NCI-H1436 treated with DMSO at 0.1 percent for 48 hours (cell line): ENCODE measurements around the gene RICTOR.

ENCODE experiments used
- DNase-seq: peaks from one replicate; lab custom pipeline; 2025; lab: John Stamatoyannopoulos, UW

RICTOR gene

DNA sequence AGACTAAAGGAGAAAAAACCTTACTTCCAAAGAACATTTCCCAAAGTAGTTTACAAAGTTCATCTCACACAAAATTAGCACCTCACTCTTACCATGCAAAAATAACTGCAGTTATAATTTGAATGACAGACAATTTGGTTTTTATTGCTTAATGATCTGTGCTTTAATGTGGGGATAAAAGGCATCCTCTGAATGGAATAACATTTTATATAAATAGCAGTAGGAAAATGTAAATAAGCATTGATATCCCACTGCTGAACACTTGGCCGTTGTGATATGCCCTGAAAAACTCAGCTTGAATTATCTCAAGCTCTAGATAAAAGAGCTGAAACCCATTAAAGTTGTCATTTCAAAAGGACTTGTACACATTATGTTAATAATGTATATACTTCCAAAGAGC, 135.2 kb downstream of the RICTOR start:
- no peak for DNase-seq

DNA sequence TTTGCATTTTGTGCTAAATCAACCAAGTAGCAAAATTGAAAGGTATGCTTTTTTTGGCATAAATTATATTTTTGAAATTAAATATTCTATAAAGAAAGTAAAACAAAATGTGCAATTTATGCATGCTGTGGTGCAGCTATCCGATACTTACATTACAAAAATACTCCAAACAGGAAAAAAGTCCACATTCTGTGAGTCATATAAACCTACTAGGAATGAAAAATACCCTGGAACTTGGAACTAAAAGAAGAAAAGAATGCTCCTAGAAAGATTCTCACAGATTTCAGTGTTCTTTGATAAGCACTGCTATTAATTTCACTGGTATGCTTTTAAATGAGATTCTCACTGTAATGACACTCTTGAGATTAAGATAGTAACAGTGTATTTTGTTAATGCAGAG, 135.8 kb downstream of the RICTOR start:
- DNase-seq: no peak

DNA sequence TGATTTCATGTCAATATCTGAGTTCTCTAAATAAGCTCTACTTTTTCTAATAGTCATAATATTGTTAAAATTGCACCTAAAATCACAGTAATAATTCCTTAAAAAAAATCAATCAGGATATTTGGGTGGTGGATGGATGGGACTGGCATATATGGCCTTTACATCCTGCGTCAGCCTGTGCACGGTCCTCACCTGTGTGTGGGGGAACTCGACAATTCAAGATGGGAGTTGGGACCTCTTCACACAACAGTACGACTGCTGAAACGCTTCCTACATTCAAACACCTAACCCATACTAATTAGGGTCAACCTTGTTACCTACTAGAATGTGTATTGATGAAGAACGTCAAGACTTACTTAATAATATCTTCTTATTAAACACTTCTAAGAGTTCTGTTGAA, 137.9 kb downstream of the RICTOR start:
- DNase-seq: no peak

DNA sequence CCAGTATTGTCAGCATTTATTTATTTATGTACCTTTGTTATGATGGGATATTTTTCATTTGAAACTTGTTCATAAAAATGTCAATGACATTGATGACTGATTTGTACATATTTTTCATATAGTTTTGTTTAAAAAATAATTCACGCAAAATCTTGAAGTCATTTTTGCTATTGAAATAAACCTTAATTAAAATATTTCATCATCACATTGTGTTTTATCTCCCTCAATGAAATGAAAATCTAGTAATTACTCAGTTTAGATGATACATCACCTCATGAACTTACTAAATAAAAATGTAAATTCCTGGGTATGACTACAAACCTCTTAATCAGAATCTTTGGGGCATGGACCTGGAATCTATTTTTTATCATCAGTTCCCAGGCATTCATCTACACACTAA, 138.8 kb downstream of the RICTOR start:
- DNase-seq: no peak

DNA sequence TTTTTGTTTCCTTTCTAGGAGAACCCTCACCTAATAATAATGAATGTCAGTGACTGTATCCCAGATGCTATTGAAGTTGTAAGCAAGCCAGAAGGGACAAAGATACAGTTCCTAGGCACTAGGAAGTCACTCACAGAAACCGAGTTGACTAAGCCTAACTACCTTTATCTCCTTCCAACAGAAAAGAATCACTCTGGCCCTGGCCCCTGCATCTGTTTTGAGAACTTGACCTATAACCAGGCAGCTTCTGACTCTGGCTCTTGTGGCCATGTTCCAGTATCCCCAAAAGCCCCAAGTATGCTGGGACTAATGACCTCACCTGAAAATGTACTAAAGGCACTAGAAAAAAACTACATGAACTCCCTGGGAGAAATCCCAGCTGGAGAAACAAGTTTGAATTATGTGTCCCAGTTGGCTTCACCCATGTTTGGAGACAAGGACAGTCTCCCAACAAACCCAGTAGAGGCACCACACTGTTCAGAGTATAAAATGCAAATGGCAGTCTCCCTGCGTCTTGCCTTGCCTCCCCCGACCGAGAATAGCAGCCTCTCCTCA, 141.3 kb downstream of the RICTOR start:
- DNase-seq: no peak

DNA sequence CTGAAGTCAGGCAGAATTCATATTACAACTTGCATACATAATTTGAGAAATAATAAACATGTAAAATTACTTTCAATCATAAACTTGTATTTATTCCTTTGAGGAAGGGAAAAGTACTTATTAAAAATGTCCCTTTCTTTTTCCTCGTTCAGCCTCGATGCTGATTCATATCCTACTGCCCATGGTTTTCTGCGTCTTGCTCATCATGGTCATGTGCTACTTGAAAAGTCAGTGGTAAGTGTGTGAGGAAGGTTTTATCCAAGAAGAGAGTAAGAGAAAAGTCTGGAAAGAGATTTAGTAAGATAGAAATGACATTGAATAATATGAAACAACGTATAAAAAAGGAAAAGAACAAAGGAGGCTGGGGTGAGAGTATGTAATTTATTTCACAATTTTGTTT, 142.5 kb downstream of the RICTOR start:
- DNase-seq: no peak

DNA sequence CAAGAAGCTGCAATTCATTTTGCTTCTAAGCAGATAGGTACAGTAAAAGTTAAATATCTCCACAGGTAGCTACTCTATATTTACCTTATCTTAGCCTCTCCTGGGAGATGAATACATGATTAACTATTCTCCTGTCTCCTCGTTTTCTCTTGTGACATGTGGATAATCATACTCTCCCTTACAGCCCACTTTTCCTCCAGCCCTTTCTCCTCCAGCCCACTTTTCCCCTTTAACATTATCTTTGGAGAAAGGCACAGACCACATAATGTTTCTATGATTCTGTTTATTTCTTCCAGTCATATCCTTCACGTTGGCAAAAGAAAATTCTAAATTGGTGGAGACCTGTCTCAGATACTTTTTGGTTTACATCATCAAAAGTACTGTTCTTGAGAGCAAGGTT, 144.4 kb downstream of the RICTOR start:
- no peak for DNase-seq

DNA sequence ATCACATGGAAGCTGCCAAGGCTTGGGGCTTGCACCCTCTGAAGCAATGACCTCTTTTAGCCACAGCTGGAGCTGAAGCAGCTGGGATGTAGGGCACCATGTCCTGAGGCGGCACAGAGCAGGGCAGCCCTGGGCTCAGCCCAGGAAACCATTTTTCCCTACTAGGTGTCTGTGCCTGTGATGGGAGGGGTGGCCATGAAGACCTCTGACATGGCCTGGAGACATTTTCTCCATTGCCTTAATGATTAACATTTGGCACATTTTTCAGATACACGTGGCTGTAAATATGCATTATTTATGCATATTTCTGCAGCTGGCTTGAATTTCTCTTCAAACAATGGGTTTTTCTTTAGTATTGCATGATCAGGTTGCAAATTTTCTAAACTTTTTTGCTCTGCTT, 146.7 kb downstream of the RICTOR start:
- DNase-seq: no peak

DNA sequence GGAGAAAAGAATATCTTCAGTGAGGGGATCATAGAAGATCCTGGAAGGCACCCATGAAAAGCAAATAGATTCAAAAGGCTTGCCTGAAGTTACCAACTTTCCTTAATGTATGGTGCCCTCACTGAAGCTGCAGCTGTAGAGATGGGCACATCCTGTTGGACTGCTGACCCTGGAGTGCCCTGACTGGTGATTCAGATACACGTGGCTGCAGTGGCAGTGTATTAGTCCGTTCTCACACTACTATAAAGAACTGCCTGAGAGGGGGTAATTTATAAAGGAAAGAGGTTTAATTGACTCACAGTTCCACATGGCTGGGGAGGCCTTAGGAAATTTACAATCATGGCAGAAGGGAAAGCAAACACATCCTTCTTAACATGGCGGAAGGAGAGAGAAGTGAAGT, 148.1 kb downstream of the RICTOR start:
- DNase-seq: no peak

DNA sequence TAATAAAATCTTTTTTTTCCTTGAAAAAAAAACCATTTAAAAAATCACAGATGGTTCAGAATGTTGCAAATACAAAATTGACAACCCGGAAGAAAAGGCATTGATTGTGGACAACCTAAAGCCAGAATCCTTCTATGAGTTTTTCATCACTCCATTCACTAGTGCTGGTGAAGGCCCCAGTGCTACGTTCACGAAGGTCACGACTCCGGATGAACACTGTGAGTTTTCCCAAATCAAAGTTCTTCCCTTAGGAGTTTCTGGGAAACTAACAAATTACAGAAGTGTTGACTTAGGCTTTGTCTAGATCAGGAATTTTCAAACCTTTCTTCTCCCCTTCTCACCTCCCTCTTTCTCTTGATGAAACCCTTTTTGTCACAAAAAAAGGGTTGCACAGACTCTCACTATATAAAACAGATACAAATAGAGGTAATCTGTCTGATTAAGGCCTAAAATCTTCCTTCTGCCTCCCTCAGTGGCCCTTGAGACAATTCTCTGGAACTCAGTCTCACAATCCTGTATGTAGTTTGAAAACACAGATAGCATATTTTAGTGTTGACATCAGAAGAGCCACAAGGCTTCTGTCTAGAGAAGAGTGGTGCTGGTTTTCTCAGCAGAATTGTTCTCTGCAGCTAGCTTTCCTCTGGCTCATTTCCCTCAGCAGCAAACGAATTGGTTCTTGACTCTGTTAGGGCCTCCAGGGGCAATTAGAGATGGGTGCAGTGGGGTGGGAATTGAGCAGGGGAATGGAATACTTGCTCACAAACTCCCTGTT, 148.9 kb downstream of the RICTOR start:
- DNase-seq: no peak

DNA sequence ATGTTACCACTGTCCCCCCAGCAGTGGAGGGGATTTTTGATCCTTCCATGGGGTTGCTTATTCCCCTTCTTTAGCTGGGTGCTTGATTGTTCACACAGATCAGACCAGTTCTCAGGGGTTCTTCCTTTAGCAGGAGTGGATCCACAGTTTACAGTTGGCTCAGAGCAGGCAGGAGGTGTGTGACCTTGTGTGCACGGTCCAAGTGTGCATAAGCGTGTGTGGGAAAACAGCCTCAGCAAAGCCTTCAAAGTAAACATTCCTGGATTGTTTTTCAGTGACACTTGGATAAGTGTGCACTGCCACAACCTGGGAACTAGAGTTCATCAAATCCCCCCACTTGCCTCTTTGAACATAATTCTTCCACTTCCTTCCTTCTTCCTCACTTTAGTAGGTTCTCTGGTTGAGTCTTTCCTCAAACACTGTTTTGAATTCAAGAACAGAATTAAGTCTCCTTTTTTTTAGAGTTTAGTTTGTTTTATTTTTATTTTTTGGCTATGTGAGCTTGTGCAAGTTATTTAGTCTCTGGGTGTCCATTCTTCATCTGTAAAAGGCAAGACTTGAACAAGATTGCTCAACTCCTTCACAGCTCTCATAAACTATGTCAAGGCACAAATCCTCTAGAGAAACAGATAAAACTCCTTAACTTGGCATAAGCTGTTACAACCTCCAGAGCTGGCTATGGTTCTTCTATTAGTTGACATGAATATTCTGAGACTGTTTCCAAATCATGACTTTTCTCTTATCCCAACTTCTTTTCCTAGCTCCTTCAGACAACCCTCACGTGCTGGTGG, 150.3 kb downstream of the RICTOR start:
- DNase-seq: no peak

DNA sequence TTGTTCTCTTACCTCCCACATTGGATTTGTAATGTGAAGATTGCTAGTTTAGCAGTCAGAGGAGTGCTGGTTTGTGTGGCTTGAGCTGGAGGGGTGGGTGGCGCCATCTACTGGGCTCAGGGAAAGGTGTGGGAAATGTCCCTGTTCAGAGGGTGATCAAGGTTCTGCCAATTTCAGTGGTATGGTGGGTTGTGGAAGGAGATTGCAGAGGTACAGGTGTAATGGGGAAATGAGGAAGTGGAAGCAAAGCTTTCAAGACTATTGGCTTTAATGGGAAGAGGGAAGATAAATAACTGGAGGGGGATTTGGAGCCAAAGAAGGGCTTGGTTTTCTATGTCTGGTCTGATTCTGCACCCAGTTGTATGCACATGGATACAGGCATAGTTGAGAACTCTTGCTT, 152.0 kb downstream of the RICTOR start:
- no peak for DNase-seq

DNA sequence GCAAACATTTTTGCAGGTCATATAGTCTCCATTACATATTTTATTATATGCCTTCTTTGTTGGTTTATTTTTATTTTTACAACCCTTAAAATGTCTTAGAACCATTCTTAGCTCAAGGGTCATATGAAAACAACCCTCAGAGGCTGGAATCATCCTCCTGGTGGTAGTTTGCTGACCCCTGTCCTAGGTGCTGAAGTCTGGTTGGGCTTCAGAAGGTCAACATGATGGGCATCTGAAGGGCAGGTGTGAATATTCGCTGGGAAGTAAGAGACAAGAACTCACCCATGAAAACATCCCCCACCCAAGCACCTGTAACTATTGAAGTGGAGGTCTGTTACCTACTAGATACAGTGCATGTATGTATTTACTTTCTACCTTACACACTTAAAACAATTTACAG, 153.0 kb downstream of the RICTOR start:
- no peak for DNase-seq

DNA sequence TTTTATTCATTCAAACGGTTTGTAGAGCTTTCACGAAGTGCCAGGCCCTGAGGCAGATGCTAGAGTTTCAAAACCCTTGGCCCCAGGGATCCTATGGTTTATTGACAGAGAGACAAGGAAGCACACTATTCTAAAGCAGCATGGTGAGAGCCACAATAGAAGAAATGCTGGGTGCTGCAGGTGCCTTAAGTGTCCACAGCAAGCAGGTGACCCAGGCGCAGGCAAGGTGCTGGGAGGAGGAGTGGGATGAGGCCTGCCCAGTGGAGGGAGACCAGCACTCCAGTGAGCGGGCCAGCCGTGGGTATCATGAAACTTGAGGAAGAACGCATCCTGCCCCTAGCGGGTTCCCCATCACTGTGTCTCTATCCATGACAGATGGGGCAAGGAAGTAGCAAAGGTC, 157.4 kb downstream of the RICTOR start:
- no peak for DNase-seq

DNA sequence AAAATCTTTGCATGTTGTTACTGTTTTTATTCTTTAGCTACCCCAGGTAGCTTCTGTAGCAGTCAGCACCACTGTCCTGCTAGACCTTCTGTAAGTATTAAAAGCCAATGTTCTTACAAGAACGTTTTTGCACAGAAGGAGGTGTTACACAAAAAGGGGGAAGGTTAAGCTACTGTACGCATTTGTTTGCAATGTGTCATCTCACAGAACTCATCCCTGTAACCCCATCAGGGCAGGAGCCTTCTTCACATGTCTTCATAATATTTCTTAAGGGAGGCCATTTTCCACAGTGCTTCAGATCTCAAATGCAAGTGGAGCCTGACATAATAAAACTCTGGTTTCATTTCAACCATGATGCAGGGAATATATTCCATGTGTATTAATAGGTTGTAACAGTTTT, 160.5 kb downstream of the RICTOR start:
- DNase-seq: no peak

DNA sequence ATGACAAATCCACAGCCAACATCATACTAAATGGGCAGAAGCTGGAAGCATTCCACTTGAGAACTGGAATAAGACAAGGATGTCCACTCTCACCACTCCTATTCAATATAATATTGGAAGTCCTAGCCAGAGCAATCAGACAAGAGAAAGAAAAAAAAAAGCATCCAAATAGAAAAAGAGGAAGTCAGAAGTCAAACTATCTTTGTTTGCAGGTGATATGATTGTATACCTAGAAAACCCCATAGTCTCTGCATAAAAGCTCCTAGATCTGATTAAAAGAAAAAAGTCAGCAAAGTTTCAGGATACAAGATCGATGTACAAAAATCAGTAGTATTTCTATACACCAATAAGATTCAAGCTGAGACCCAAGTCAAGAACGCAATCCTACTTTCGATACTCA, 162.3 kb downstream of the RICTOR start:
- no peak for DNase-seq

DNA sequence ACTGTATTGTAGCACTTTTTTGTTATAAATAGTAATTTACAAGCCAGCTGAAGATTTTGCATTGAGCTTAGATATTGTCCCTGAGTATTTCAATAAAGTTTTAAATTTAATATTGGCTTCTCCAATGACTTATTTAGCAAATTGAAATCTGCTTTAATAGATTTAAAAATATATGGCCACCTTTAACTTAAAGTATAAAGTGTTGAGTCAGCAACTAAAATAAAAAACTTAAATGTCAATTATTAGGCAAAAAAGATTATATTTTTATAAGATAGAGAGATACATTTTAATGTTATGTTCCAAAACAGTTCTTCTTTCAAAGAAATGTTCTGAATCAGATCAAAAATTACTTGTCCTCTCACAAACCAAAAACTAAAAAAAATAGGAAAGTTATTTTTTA, 167.7 kb downstream of the RICTOR start:
- DNase-seq: no peak

DNA sequence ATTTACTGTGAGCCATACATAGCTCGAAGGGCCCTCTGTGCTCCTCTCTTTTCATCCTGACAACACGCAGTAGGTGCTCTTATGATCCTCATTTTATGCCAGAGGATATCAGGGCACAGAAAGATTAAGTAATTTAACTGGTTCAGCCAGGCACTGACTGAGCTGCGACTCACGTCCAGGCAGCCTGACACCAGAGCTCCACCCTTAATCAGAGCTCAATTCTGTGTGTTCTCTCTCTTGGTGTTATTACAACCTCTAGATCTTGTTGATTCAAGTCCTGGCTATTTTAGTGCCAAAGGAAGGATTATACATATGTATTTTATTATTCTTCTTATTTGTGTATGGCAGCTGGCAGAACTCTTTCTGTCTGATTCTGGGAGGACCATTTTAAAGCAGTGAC, 168.7 kb downstream of the RICTOR start:
- no peak for DNase-seq

DNA sequence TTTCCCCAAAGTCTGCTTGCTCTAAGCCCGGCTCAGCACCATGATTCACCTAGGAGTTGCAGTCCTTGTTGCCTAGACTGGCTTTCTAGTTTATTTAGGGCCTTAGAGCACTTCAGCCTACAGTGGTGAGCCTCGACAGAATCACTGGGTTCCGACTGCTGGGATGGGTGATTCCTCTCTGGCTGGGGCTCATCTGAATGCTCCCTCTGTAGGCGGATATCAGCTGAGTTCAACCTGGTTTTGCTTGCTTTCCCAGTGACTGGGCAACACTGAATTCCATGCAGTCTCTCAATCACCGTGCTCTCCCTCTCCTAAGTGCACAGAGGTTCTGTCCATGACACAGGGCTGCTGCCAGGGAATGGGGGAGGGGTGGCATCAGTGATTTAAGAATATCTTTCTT, 174.3 kb downstream of the RICTOR start:
- DNase-seq: no peak

DNA sequence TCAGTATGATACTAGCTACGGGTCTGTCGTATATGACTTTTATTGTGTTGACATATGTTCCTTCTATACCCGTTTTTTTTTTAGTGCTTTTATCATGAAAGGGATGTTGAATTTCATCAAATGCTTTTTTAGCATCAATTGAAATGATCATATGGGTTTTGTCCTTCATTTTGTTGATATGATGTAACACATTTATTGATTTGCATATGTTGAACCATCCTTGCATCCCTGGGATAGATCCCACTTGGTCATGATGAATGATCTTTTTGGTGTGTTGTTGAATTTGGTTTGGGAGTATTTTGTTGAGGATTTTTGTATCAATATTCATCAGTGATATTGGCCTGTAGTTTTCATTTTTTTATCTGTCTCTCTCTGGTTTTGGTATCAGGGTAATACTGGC, 177.4 kb downstream of the RICTOR start:
- no peak for DNase-seq

DNA sequence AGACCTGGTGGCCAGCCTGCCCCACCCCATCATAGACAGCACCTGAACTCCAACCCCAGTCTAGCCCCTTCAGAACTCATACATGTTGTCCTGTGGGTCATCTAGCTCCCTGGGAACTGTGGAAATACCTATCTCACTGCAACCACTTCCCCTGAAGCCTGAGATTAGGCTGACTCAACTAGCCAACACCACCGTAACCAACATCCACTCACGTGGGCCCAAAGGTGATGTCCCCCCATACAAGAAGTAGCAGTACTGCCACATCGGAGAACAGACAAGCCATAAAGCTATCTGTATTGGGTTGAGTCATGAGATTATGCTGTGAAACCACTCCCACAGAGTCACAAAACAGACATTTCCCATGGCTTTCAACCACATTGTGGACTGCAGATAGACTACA, 181.8 kb downstream of the RICTOR start:
- DNase-seq: no peak

DNA sequence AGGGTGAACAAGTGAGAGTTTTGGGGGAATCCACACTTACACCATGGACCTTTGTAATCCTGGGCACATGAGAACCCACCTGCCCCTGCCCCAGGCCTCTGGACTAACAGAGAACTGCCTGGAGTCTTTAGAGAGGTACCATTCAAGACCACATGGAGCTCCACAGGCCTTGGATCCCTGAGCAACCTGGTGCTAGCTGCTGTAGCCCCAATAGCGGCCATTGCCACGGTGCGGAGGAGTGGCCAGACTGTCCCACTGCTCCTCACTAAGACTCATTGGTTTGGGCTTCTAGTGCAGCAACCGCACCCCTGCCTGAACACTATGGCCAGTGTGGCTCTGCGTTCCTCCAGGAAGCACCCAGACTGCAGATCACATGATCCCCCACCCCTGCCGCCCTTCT, 182.6 kb downstream of the RICTOR start:
- DNase-seq: no peak

DNA sequence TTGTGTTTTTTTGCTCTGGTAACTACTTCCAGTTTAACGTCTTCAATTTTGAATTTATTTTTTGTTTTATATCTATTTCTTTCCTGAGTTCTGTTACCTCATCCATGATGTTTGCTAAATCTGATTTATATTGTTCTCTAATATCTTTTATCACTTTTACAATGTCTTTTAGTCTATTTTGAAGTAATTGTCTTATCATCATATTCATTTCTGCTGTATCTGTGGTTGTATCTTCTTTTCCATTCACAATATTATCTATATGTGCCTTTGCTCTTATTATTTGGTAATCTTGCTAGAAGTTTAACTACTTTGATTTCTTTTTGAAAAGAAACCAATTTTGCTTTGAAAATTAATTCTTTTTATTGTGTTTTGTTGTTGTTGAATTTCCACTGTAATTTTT, 184.8 kb downstream of the RICTOR start:
- no peak for DNase-seq
